KMS-11 (cell line): Measurements from ENCODE around the gene PTCSC3.

Experiments used
- H2AFZ ChIP-seq: fragments of 200-600 bp; sonication (generic); 2 replicates; pipeline ENCODE4 v1.6.1; 2016; ENCODE audit warnings: antibody characterized with exemption, mixed run types, low read depth
- H3K27ac ChIP-seq: fragments of 200-600 bp; sonication (generic); 2 replicates; pipeline ENCODE4 v1.6.1; 2016; ENCODE audit warnings: mild to moderate bottlenecking, mixed run types
- H3K27me3 ChIP-seq: fragments of 200-600 bp; sonication (generic); 2 replicates; pipeline ENCODE4 v1.6.1; 2017; ENCODE audit warnings: mild to moderate bottlenecking, low read depth, mixed run types, moderate library complexity; ENCODE audit not compliant: insufficient read depth
- H3K36me3 ChIP-seq: fragments of 200-600 bp; sonication (generic); 2 replicates; pipeline ENCODE4 v1.6.1; 2017; ENCODE audit warnings: mild to moderate bottlenecking, mixed run types; ENCODE audit not compliant: insufficient read depth
- H3K4me1 ChIP-seq: fragments of 200-600 bp; sonication (generic); 2 replicates; pipeline ENCODE4 v1.6.1; 2016; ENCODE audit warnings: mild to moderate bottlenecking, low read depth, mixed run types; ENCODE audit not compliant: poor library complexity, severe bottlenecking
- H3K4me2 ChIP-seq: fragments of 200-600 bp; sonication (generic); 2 replicates; pipeline ENCODE4 v1.7.0; 2016; ENCODE audit warnings: mild to moderate bottlenecking, mixed run types
- H3K4me3 ChIP-seq: fragments of 200-600 bp; sonication (generic); IDR thresholded peaks from 2 replicates; pipeline ENCODE4 v1.6.1; 2017; ENCODE audit warnings: low read depth, low read length, mixed read lengths; ENCODE audit not compliant: insufficient read depth
- H3K79me2 ChIP-seq: fragments of 200-600 bp; sonication (generic); 2 replicates; pipeline ENCODE4 v1.6.1; 2016; ENCODE audit warnings: low read depth, mixed run types; ENCODE audit not compliant: insufficient read depth
- H3K9ac ChIP-seq: fragments of 200-600 bp; sonication (generic); 2 replicates; pipeline ENCODE4 v1.6.1; 2016; ENCODE audit warnings: mild to moderate bottlenecking, mixed run types
- H4K20me1 ChIP-seq: fragments of 200-600 bp; sonication (generic); 2 replicates; pipeline ENCODE4 v1.6.1; 2016; ENCODE audit warnings: mild to moderate bottlenecking, mixed run types; ENCODE audit not compliant: insufficient read depth
- CTCF ChIP-seq: fragments of 200-600 bp; sonication (generic); conservative IDR thresholded peaks from 2 replicates; pipeline ENCODE4 v1.6.1; 2017; ENCODE audit warnings: low read depth, mild to moderate bottlenecking, antibody characterized with exemption, low read length, moderate library complexity, mixed read lengths

Gene PTCSC3

GRCh38 chr14:36177489-36177888, 967 bp upstream of the PTCSC3 start:
- no peaks in the 10 kb centered on the region for H3K79me2 ChIP-seq
- H3K4me2 ChIP-seq = no peak overlapping the region
- H4K20me1 ChIP-seq = no peaks in the 10 kb centered on the region
- H3K4me3 ChIP-seq = no peak overlapping the region
- no peak overlapping the region for H3K9ac ChIP-seq
- no peak overlapping the region for H3K27ac ChIP-seq
- no peaks in the 10 kb centered on the region for H3K27me3 ChIP-seq
- H3K36me3 ChIP-seq = no peaks in the 10 kb centered on the region
- no peak for TF ChIP-seq CTCF
- no peak overlapping the region for H2AFZ ChIP-seq
- H3K4me1 ChIP-seq = no peaks in the 10 kb centered on the region

GRCh38 chr14:36174767-36175424, 1.6 kb downstream of the PTCSC3 start:
- H3K36me3 ChIP-seq = no peaks in the 10 kb centered on the region
- no peak for TF ChIP-seq CTCF
- H4K20me1 ChIP-seq = no peaks in the 10 kb centered on the region
- H3K4me2 ChIP-seq = no peak overlapping the region
- no peaks in the 10 kb centered on the region for H3K4me1 ChIP-seq
- H3K4me3 ChIP-seq = no peak overlapping the region
- H3K27me3 ChIP-seq = no peaks in the 10 kb centered on the region
- H3K9ac ChIP-seq = no peak overlapping the region
- no peak overlapping the region for H3K27ac ChIP-seq
- H2AFZ ChIP-seq = no peak overlapping the region
- H3K79me2 ChIP-seq = no peaks in the 10 kb centered on the region

- Histone ChIP-seq H3K27ac (no peak overlapping the region), H4K20me1 (no peaks in the 10 kb centered on the region), H3K27me3 (no peaks in the 10 kb centered on the region), H3K4me1 (no peaks in the 10 kb centered on the region), H3K4me2 (no peak overlapping the region), H2AFZ (no peak overlapping the region), H3K9ac (no peak overlapping the region), H3K79me2 (no peaks in the 10 kb centered on the region), H3K36me3 (no peaks in the 10 kb centered on the region), H3K4me3 (no peak overlapping the region)
- TF ChIP-seq CTCF = no peak
Observed at GRCh38 chr14:36173161-36173560, 3.4 kb downstream of the PTCSC3 start.

- no peak for TF ChIP-seq CTCF
- Histone ChIP-seq H3K36me3 (no peaks in the 10 kb centered on the region), H3K27me3 (no peaks in the 10 kb centered on the region), H3K4me3 (no peak overlapping the region), H3K9ac (no peak overlapping the region), H4K20me1 (no peaks in the 10 kb centered on the region), H3K27ac (no peak overlapping the region), H2AFZ (no peak overlapping the region), H3K79me2 (no peaks in the 10 kb centered on the region), H3K4me1 (no peaks in the 10 kb centered on the region), H3K4me2 (no peak overlapping the region)
Observed at GRCh38 chr14:36171607-36172006, 4.9 kb downstream of the PTCSC3 start.
